ENCODE data around the gene SH3D21. TPM values are rescaled to one million over a fixed set of nuclear protein-coding genes. Genes with fewer than 3 reads are reported as not detected.

SH3D21 gene
- polyA plus RNA-seq, 1 experiment: 3.2 TPM

DNA sequence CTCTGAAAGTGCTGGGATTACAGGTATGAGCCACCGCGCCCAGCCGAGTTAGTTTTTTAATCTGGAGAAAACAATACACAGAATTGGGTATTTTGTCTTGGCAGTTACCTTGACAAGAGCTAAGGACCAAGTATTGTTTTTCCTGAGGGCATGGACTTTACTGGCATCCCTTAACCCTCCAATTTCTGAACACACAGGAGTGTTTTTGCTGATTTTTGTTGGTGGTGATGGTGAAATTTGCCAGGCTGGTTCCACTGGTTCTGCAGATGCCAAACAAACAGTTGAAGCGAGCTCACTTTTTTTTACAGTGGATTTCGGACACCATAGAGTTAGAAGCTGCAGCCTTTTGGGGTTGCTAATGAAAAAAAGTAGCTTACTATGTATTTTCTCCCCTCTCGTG is 37.2 kb upstream of the SH3D21 start:
- Histone ChIP-seq H3K27me3 (ENCODE audit: control insufficient read depth, insufficient read depth, low read length) (no peaks in the 10 kb centered on the region), H3K4me3 (ENCODE audit: low read depth, low read length) (no peak overlapping the region), H3K36me3 (ENCODE audit: control insufficient read depth, insufficient read depth, low read length) (peaks cover 7% of the 10 kb centered on the region)
- CTCF ChIA-PET: interaction anchor here (1.2 to 2.1 kb wide), 3 partner anchors 10 to 23 kb away, joined by 3 to 12 read pairs (median 3); no protein-coding TSS in a partner anchor
- POLR2A ChIA-PET: interaction anchor here (0.7 kb wide), 1 partner anchor 48 kb away, joined by 3 read pairs; no protein-coding TSS in a partner anchor
- no peak for DNase-seq (ENCODE audit: low read depth)
- TF ChIP-seq, protein P1, sequence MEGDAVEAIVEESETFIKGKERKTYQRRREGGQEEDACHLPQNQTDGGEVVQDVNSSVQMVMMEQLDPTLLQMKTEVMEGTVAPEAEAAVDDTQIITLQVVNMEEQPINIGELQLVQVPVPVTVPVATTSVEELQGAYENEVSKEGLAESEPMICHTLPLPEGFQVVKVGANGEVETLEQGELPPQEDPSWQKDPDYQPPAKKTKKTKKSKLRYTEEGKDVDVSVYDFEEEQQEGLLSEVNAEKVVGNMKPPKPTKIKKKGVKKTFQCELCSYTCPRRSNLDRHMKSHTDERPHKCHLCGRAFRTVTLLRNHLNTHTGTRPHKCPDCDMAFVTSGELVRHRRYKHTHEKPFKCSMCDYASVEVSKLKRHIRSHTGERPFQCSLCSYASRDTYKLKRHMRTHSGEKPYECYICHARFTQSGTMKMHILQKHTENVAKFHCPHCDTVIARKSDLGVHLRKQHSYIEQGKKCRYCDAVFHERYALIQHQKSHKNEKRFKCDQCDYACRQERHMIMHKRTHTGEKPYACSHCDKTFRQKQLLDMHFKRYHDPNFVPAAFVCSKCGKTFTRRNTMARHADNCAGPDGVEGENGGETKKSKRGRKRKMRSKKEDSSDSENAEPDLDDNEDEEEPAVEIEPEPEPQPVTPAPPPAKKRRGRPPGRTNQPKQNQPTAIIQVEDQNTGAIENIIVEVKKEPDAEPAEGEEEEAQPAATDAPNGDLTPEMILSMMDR (IDR thresholded peaks at IDR 0.05; ENCODE audit: insufficient read depth, low read depth, low read length): no peak

DNA sequence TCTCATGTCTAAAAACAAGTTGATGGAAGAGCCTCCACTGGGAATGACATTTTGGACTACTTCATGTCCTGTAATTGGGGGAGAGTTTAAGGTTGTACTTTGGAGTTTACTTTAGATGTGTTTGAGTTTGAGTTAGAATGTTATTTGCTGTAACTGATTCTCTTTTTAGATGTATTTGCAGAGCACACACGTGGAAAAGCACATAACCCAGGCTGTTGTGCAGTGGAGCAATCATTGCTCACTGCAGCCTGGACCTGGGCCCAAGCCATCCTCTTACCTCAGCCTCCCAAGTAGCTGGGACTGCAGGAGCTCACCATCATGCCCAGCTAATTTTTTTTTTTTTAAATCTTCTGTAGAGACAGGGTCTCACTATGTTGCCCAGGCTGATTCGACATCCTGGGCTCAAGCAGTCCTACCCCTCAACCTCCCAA is 36.7 kb upstream of the SH3D21 start:
- POLR2A ChIA-PET: no interaction called here
- Histone ChIP-seq H3K4me3 (ENCODE audit: low read depth, low read length) (no peak overlapping the region), H3K36me3 (ENCODE audit: control insufficient read depth, insufficient read depth, low read length) (peaks cover 7% of the 10 kb centered on the region), H3K27me3 (ENCODE audit: control insufficient read depth, insufficient read depth, low read length) (no peaks in the 10 kb centered on the region)
- TF ChIP-seq, protein P1 (IDR thresholded peaks at IDR 0.05; ENCODE audit: insufficient read depth, low read depth, low read length): no peak
- no peak for DNase-seq (ENCODE audit: low read depth)
- CTCF ChIA-PET: interaction anchor here (0.9 to 2.1 kb wide), 4 partner anchors 10 to 22 kb away, joined by 3 to 12 read pairs (median 3); no protein-coding TSS in a partner anchor

- TF ChIP-seq, protein P1 (IDR thresholded peaks at IDR 0.05; ENCODE audit: insufficient read depth, low read depth, low read length): no peak
- Histone ChIP-seq H3K27me3 (ENCODE audit: control insufficient read depth, insufficient read depth, low read length) (no peaks in the 10 kb centered on the region), H3K36me3 (ENCODE audit: control insufficient read depth, insufficient read depth, low read length) (peaks cover 7% of the 10 kb centered on the region), H3K4me3 (ENCODE audit: low read depth, low read length) (no peak overlapping the region)
- CTCF ChIA-PET: interaction anchor here (1.1 kb wide), 1 partner anchor 124 kb away, joined by 3 read pairs; the partner anchor contains the start of gene TRAPPC3
- DNase-seq (ENCODE audit: low read depth): no peak
- POLR2A ChIA-PET: no interaction called here
These were observed 33.1 kb upstream of the SH3D21 start for GRCh38 chr1:36273024-36273423.

DNA sequence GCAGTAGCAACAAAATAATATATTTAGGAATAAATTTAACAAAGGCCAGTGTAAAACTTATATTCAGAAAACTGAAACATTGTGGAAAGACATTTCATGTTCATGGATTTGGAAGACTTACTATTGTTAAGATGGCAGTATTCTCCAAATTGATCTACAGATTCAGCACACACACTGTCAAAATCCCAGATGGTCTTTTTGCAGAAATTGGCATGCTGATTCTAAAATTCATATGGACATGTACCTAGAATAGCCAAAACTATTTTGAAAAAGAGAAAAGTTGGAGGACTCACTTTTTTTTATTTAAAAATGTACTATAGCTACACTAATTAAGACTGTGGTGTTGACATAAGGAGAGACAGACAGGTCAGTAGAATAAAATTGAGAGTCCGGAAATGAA is 32.0 kb upstream of the SH3D21 start:
- Histone ChIP-seq H3K36me3 (ENCODE audit: control insufficient read depth, insufficient read depth, low read length) (peaks cover 5% of the 10 kb centered on the region), H3K27me3 (ENCODE audit: control insufficient read depth, insufficient read depth, low read length) (no peaks in the 10 kb centered on the region), H3K4me3 (ENCODE audit: low read depth, low read length) (no peak overlapping the region)
- POLR2A ChIA-PET: no interaction called here
- TF ChIP-seq, protein P1 (IDR thresholded peaks at IDR 0.05; ENCODE audit: insufficient read depth, low read depth, low read length): no peak
- no peak for DNase-seq (ENCODE audit: low read depth)
- CTCF ChIA-PET: interaction anchor here (0.6 to 0.9 kb wide), 2 partner anchors 30 to 32 kb away, joined by 3 read pairs; no protein-coding TSS in a partner anchor

GRCh38 chr1:36276688-36277087 is 29.5 kb upstream of the SH3D21 start:
- DNase-seq (ENCODE audit: low read depth): no peak
- Histone ChIP-seq H3K4me3 (ENCODE audit: low read depth, low read length) (no peak overlapping the region), H3K27me3 (ENCODE audit: control insufficient read depth, insufficient read depth, low read length) (no peaks in the 10 kb centered on the region), H3K36me3 (ENCODE audit: control insufficient read depth, insufficient read depth, low read length) (peaks cover 1% of the 10 kb centered on the region; the same call in 1 of the 2 replicates)
- CTCF ChIA-PET: interaction anchor here (1.8 kb wide), 1 partner anchor 9 kb away, joined by 5 read pairs; no protein-coding TSS in a partner anchor
- TF ChIP-seq, protein P1 (IDR thresholded peaks at IDR 0.05; ENCODE audit: insufficient read depth, low read depth, low read length): no peak
- POLR2A ChIA-PET: no interaction called here
